DMS114 treated with DMSO at 0.1 percent for 48 hours (cell line): Measurements from ENCODE around the gene OR10A5.
"Not testable (repeated sequence)": the region's sequence is repeated elsewhere in the genome, so short reads cannot be mapped to it uniquely, and the experiment has no call there.

Experiments used
- DNase-seq: peaks from one replicate; lab custom pipeline; 2025; ENCODE audit not compliant: unreplicated experiment; lab: John Stamatoyannopoulos, UW

Gene OR10A5, protein sequence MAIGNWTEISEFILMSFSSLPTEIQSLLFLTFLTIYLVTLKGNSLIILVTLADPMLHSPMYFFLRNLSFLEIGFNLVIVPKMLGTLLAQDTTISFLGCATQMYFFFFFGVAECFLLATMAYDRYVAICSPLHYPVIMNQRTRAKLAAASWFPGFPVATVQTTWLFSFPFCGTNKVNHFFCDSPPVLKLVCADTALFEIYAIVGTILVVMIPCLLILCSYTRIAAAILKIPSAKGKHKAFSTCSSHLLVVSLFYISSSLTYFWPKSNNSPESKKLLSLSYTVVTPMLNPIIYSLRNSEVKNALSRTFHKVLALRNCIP

DNA sequence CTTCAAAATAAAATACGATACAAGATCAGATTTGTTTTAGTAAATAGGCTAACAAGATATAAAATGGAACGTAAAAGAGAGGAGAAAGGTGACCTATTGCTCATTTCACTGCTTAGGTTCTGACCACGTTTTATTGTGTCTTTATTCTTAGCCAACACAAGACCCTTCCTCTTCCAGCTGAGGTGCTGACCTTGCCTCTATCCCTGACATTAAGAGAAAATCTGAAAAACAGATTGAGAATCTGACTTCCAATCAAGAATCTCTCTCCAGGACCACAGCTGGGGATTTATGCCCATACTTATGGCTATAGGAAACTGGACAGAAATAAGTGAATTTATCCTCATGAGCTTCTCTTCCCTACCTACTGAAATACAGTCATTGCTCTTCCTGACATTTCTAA lies at the start of gene OR10A5:
TSS of gene OR10A5 (plus strand) at position 301 of the 400 bp plus-strand sequence. CDS start at position 301, 0 bp downstream.
- DNase-seq: no peak

DNA sequence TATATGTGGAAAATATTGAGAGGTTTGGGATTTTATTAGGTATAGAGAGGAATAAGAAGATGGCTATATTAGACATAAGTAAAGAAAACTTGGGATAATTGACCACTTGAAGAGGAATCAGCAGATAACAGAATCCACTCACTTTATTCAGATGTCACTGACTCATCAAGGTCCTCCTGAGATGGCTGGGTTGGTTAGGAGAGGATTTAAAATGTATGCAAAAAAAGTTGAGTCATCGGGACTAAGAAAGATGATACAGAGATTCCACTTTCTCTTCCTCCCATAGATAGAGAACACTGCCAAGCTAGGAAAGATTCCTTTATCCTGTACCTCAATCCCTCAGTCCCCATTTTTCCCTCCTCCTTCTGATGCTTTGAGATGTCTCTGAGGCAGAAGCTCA lies 46.1 kb upstream of the OR10A5 start, which contains the start of gene OR6A2:
TSS of gene OR6A2 (minus strand) at position 288 of the 400 bp plus-strand sequence. CDS start 3,981 bp downstream, outside the sequence.
- DNase-seq: no peak

- DNase-seq: not testable (repeated sequence)
These were observed 44.4 kb upstream of the OR10A5 start for GRCh38 chr11:6801075-6801474.

DNA sequence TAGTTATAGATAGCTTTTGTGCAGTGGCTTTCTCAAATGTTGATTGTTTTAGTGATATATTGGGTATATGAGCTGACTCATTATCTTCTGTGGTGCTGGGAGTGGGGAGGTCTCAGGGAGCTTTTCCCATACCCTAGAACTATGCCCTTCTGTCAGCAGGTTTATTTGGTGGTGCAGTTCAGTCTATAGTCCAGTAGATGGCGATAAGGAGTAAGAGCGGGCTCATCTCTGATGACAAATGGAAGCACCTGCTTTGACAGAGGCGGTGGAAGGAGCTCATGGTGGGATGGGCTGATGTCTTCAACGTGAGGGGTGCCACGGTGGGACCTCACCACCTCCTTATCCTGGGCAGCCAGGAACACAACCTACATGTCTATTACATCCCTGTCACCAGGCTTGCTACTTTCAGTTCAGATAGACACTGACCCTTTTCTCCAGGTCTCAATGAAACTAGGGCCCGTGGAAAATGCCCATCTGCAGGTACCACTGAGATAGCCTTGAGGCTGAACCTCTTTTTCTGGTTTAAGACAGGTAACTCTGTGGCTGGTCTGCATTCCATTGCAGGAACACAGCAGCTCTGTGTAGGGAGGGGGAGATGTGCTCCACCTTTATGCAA lies 33.0 kb upstream of the OR10A5 start:
- peak; percentile 18 for DNase-seq

DNA sequence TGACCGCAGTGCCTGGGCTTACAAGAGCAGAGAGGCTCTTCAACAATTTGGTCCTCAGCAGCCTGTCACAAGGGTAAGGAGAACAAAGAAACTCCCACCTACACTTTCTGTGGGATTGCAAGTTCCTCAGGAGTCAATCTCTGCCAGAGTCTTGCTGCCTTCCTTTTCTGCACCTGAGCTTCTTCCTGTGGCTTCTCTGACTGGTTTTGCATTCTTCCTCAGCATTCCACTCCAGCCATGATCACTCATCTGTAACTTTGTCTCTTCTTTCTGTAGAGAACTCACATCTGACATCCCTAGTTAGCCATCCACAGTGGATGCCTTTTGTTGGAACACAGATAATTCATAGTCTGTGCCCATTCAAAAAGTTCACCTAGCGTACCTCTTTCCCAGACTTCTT lies 31.8 kb upstream of the OR10A5 start:
- DNase-seq: no peak

DNA sequence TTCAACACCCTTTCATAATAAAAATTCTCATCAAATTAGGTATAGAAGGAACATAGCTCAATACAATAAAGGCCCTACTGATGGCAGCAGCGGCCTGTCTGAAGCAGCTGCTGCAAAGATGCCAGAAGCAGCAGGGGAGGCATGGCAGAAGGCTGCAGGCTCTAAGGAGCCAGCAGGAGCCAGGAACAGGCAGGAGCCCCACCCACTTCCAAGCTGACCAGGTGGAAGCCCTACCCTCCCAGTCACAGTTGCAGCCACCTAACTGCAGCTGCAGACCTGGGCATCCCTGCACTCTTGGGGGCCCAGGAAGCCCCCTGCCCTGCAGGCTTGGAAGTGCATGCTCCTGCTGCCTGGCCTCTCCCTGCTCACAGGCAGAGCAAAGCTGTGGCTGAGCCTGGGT lies 27.8 kb upstream of the OR10A5 start:
- DNase-seq: no peak

DNA sequence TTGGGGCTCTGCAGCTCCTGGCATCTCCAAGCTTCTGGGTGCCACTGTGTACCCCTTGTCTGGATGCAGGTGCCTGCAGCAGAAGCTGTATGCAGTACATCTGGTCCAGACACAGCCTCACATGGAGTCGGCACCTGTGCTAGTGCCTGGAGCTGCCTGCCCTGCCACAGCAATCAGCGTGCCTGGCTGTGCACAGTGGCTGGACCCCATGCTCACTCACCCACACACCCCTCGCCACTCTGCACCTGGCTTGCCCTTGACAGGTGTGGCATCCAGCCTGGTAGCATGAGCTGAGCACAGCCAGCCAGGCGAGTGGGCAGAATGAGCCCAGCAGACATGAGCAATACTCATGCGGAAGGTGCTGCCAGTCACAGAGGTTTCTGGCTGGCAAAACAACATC lies 26.5 kb upstream of the OR10A5 start:
- DNase-seq: no peak

- no peak for DNase-seq
These were observed 21.2 kb upstream of the OR10A5 start for GRCh38 chr11:6824136-6824823.

GRCh38 chr11:6825231-6825744 lies 20.2 kb upstream of the OR10A5 start:
- no peak for DNase-seq

GRCh38 chr11:6828103-6828502 lies 17.4 kb upstream of the OR10A5 start:
- no peak for DNase-seq

GRCh38 chr11:6833356-6833755 lies 12.1 kb upstream of the OR10A5 start:
- no peak for DNase-seq

DNA sequence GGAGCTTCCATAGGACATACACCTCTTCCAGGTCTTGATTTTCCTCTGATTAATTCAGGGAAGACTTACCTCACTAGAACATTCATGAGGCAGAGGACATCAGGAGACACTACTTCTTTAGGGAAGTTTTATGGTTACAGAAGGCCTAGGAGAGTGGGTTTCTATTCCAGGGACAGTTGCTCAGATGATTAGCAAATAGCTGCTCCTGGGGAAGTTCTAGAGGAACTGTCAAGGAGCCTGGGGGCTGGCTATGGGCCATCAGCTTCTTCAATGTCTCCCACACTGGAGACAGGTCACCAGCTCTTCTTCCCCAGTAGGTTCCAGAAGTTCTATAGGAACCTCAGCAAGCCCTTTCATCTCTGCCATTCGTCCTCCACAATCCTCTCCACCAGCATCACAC lies 11.5 kb upstream of the OR10A5 start:
- DNase-seq: no peak

- no peak for DNase-seq
These were observed 3.8 kb upstream of the OR10A5 start for GRCh38 chr11:6841694-6842093.

DNA sequence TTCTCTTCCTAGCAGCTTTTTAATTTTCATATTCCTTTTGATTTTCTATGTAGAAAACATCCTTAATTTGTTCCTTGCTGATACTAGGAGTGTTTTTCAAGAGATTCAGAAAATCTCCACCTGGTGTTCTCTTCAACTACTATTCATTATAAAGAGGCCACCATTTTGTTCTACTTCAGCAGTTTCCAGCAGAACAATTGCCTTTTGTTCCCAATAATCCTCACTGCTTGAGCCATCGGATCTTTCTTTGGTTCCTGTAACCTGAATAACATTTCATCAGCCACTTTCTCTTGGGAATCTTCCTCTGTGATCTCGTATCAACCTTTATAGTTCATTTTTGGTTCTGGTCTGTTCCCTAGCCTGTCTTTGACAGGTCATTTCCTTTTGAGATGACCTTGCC lies 1.8 kb upstream of the OR10A5 start:
- DNase-seq: no peak

DNA sequence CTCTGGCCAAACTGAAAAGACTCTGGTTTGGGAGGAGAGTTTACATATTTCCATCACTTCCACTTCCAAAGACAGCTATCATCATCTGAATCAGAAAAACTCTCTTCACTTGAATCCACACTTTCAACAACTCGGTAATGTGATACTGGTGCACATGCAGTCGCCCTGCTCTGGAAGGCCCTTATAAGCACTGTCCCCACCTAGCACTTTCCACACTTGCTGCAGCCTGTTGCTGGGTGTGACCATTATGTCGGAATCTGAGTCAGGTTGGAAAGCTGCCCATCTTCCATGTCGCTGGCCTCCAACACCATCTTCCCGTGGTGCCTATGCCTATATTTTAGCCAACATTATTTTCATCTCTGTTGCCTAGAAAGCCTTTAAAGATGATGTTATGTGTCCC lies 1.1 kb upstream of the OR10A5 start:
- no peak for DNase-seq

DNA sequence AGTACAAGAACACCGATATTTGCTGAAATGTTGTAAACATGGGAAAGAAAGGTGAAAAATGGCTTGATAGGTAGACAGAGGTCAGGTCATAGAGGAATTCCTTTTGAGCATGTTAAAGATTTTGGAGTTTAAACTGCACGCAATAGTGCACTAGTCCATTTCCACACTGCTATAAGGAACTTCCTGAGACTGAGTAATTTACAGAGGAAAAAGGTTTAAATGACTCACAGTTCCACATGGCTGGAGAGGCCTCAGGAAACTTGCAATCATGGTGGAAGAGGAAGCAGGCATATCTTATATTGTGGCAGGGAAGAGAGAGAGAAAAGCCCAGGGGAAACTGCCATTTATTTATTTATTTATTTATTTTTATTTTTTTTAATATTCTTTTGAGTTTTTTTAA lies 5.0 kb downstream of the OR10A5 start:
- DNase-seq: no peak

DNA sequence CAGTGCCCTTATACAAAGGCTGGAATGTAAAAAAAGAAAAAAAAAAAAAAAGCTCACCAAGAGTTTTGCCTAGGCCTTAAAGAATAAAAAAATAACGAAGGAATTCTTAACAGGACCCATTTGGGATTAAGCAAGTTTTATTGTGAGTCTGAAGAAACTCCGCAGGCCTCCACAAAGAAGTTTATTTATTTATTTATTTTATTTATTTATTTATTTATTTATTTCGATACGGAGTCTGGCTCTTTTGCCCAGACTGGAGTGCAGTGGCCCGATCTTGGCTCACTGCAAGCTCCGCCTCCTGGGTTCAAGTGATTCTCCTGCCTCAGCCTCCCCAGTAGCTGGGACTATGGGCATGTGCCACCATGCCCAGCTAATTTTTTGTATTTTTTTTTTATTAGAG lies 9.3 kb downstream of the OR10A5 start:
- not testable (repeated sequence) for DNase-seq

DNA sequence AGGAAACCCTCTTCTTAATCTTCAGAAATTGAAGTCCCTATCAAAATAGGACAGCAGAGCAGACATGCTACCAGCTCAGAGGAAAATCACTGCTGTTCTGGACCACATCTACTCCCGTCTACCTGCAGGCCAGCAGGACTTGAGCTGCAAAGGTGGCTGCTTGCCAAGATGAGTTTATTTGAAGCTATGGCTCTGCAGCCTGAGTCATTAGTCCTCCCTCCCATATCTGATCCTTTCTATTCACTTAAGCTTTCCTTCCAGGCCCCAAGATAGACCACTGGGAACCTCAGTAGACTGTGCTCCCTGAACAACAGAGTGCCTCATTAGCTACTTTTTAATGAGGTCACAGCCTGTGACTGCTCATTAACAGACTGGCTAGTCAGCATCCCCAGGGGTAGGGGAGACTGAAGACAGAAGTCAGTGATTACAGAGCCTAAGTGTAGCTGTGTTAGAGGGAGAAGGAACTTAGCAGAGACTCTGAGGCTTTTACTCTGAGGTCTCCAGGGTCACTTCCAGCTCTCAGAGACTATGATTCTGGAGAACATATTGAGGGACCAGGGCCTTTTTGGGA lies 10.6 kb downstream of the OR10A5 start:
- no peak for DNase-seq

GRCh38 chr11:6856871-6857270 lies 11.4 kb downstream of the OR10A5 start:
- no peak for DNase-seq

DNA sequence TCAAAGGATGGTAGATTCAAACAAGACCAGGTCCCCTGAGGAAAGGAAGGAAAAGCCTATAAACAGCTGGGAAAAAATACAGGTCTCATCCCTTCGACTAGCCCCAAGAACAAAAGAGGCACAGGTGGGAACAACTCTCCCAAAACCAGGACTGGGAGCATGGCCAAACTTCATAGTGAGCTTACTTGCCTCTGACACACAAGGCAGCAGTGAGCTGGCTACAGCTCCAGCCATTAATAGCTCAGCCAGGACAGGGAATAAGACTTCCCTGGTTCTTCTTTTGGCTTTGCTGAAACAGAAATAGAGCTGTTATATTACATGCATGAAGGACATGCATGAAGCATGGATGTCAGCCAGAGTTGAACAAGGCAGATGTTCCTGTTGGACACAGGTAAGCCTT lies 17.5 kb downstream of the OR10A5 start, which contains the start of gene OR10A2:
TSS of gene OR10A2 (plus strand) at position 97 of the 400 bp plus-strand sequence. CDS start 6,698 bp downstream, outside the sequence.
- no peak for DNase-seq

- DNase-seq: no peak
These were observed 19.0 kb downstream of the OR10A5 start for GRCh38 chr11:6864438-6864837.
